Ishikawa (cell line): ENCODE data around the gene PMEPA1.

ENCODE experiments used
- CEBPB ChIP-seq: IDR thresholded peaks from 2 replicates; pipeline ENCODE4 v1.6.1; 2012
- RAD21 ChIP-seq: IDR thresholded peaks from 2 replicates; pipeline ENCODE4 v1.6.1; 2012; ENCODE audit warnings: low read depth
- TAF1 ChIP-seq: IDR thresholded peaks from 2 replicates; pipeline ENCODE4 v1.6.1; 2012; ENCODE audit warnings: low read depth, mild to moderate bottlenecking
- TEAD4 ChIP-seq: IDR thresholded peaks from 2 replicates; pipeline ENCODE4 v1.6.1; 2012
- YY1 ChIP-seq: IDR thresholded peaks from 2 replicates; pipeline ENCODE4 v1.6.1; 2012; ENCODE audit warnings: low read depth
- TF ChIP-seq, protein P1 (sequence below): IDR thresholded peaks from 2 replicates; pipeline ENCODE4 v1.6.1; 2012
- TF ChIP-seq, protein P2 (sequence below): IDR thresholded peaks from 2 replicates; pipeline ENCODE4 v1.6.1; 2012; ENCODE audit warnings: low read depth, mild to moderate bottlenecking
- TF ChIP-seq, protein P3 (sequence below): IDR thresholded peaks from 2 replicates; pipeline ENCODE4 v1.6.1; 2012

DNA sequence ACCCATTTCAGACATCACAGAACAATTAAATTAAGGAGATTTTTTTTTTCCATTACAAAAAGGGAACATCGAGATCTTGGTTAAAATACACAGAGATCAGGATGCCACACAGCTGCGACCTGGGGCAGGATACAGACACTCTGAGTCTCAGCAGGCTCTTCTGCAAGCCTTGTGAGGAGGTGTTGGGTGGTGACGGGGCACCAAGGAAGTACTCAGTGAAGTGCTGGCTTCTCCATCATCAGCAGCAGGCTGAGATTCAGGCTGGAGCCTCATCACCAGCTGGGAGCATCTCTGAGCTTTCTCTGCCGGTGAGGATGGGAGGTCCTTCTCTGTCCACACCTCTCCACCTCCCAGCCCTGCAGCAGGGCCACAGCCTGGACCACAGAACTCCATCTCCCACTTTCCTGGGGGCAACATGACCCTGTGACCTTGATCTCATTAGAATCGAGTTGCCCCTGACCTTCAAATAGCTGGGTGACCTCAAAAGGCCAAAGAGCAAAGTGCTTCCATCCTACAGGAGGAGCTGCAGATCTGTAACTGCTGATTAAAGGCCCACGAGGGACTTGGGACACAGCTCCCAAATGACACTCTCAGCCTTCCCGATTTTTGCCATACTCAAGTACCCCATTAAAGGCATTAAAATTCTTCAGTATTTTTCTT, 16.0 kb downstream of the PMEPA1 start:
- no peak for TF ChIP-seq RAD21
- TF ChIP-seq TEAD4 = no peak
- no peak for TF ChIP-seq TAF1
- TF ChIP-seq, protein P1, sequence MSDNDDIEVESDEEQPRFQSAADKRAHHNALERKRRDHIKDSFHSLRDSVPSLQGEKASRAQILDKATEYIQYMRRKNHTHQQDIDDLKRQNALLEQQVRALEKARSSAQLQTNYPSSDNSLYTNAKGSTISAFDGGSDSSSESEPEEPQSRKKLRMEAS = no peak
- TF ChIP-seq YY1 = no peak
- TF ChIP-seq, protein P2, sequence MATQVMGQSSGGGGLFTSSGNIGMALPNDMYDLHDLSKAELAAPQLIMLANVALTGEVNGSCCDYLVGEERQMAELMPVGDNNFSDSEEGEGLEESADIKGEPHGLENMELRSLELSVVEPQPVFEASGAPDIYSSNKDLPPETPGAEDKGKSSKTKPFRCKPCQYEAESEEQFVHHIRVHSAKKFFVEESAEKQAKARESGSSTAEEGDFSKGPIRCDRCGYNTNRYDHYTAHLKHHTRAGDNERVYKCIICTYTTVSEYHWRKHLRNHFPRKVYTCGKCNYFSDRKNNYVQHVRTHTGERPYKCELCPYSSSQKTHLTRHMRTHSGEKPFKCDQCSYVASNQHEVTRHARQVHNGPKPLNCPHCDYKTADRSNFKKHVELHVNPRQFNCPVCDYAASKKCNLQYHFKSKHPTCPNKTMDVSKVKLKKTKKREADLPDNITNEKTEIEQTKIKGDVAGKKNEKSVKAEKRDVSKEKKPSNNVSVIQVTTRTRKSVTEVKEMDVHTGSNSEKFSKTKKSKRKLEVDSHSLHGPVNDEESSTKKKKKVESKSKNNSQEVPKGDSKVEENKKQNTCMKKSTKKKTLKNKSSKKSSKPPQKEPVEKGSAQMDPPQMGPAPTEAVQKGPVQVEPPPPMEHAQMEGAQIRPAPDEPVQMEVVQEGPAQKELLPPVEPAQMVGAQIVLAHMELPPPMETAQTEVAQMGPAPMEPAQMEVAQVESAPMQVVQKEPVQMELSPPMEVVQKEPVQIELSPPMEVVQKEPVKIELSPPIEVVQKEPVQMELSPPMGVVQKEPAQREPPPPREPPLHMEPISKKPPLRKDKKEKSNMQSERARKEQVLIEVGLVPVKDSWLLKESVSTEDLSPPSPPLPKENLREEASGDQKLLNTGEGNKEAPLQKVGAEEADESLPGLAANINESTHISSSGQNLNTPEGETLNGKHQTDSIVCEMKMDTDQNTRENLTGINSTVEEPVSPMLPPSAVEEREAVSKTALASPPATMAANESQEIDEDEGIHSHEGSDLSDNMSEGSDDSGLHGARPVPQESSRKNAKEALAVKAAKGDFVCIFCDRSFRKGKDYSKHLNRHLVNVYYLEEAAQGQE = no peak
- TF ChIP-seq CEBPB = no peak
- TF ChIP-seq, protein P3, sequence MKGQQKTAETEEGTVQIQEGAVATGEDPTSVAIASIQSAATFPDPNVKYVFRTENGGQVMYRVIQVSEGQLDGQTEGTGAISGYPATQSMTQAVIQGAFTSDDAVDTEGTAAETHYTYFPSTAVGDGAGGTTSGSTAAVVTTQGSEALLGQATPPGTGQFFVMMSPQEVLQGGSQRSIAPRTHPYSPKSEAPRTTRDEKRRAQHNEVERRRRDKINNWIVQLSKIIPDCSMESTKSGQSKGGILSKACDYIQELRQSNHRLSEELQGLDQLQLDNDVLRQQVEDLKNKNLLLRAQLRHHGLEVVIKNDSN = no peak
